ENCODE data around the gene TOP3B. TPM values are rescaled to one million over a fixed set of nuclear protein-coding genes. Genes with fewer than 3 reads are reported as not detected.

The TOP3B gene
- total RNA-seq, 1 experiment from 2014 or later = 68.6 TPM

DNA sequence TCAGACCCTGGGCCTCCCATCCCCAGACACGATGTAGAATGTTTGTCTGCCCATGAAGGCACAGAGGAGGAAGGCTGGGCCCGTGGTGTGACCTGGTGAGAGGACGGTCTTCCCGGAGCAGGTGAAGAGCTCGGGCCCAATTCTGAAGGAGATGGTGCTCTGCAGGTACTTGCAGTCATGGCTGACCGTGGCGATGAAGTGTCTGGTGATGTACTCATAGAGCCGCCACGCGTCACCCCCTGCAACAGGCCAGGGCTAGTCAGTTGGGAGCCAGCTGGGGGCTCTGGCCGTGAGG lies 20.0 kb downstream of the TOP3B start:
- Mint-ChIP-seq H3K4me3 (no peak overlapping the region), H3K4me1 (no peaks in the 10 kb centered on the region), H3K36me3 (peaks cover 55% of the 10 kb centered on the region), H3K27ac (no peak overlapping the region), H3K9me3 (no peaks in the 10 kb centered on the region), H3K27me3 (ENCODE audit: low read depth) (no peaks in the 10 kb centered on the region)
- ChIA-PET POLR2A (no interaction called here), CTCF (interaction anchor here (2.0 kb wide), 1 partner anchor 10 kb away, joined by 6 read pairs; no protein-coding TSS in a partner anchor)
- TF ChIP-seq, protein P1, sequence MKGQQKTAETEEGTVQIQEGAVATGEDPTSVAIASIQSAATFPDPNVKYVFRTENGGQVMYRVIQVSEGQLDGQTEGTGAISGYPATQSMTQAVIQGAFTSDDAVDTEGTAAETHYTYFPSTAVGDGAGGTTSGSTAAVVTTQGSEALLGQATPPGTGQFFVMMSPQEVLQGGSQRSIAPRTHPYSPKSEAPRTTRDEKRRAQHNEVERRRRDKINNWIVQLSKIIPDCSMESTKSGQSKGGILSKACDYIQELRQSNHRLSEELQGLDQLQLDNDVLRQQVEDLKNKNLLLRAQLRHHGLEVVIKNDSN (CRISPR knock-in tag; IDR thresholded peaks at IDR 0.05) = no peak
- TF ChIP-seq ZNF396 (CRISPR knock-in tag; IDR thresholded peaks at IDR 0.05; ENCODE audit: borderline replicate concordance) = no peak
- TF ChIP-seq, protein P2, sequence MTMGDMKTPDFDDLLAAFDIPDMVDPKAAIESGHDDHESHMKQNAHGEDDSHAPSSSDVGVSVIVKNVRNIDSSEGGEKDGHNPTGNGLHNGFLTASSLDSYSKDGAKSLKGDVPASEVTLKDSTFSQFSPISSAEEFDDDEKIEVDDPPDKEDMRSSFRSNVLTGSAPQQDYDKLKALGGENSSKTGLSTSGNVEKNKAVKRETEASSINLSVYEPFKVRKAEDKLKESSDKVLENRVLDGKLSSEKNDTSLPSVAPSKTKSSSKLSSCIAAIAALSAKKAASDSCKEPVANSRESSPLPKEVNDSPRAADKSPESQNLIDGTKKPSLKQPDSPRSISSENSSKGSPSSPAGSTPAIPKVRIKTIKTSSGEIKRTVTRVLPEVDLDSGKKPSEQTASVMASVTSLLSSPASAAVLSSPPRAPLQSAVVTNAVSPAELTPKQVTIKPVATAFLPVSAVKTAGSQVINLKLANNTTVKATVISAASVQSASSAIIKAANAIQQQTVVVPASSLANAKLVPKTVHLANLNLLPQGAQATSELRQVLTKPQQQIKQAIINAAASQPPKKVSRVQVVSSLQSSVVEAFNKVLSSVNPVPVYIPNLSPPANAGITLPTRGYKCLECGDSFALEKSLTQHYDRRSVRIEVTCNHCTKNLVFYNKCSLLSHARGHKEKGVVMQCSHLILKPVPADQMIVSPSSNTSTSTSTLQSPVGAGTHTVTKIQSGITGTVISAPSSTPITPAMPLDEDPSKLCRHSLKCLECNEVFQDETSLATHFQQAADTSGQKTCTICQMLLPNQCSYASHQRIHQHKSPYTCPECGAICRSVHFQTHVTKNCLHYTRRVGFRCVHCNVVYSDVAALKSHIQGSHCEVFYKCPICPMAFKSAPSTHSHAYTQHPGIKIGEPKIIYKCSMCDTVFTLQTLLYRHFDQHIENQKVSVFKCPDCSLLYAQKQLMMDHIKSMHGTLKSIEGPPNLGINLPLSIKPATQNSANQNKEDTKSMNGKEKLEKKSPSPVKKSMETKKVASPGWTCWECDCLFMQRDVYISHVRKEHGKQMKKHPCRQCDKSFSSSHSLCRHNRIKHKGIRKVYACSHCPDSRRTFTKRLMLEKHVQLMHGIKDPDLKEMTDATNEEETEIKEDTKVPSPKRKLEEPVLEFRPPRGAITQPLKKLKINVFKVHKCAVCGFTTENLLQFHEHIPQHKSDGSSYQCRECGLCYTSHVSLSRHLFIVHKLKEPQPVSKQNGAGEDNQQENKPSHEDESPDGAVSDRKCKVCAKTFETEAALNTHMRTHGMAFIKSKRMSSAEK (CRISPR knock-in tag; IDR thresholded peaks at IDR 0.05; ENCODE audit: borderline replicate concordance) = no peak
- TF ChIP-seq, protein P3, sequence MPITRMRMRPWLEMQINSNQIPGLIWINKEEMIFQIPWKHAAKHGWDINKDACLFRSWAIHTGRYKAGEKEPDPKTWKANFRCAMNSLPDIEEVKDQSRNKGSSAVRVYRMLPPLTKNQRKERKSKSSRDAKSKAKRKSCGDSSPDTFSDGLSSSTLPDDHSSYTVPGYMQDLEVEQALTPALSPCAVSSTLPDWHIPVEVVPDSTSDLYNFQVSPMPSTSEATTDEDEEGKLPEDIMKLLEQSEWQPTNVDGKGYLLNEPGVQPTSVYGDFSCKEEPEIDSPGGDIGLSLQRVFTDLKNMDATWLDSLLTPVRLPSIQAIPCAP (CRISPR knock-in tag; IDR thresholded peaks at IDR 0.05) = no peak
- DNase-seq (ENCODE audit: low spot score) = no peak
- ATAC-seq = no peak

DNA sequence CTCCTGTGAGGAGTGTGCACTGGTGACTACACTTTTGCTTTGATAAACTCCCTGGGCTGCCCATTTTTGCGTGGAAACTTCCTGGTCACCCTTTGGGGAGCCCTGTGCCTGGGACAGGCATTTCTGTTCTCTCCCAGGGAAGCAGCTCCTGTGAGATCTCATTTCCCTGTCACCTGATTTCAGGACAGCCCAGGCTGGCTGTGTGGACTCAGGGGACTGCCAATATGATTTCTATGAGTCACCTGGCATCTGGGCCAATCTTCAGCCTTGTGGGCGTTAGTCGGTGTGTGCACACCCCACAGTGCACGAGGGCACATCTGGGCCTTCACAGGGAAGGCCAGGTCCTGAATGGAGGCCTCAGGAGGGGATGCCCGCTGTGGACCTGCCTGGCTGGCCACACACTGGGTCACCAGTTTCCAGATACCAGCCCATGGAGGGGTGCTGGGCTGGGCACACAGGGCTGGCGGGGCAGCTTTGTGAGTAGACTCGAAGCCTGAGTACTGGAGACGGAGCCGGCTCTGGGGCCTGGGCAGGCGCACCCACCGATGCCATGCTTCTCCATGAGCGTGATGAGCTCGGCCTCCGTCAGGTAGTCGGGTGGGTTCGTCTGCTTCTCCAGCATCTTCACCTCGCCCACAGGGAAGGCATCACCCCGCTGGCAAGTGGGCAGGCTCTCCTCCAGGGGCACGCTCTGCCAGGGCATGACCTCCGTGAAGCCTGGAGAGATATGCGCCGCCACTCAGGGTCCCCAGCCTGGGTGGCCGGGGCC lies 20.5 kb downstream of the TOP3B start:
- CTCF ChIA-PET = interaction anchor here (0.7 to 2.0 kb wide), 2 partner anchors 10 kb away, joined by 3 to 6 read pairs; partner anchors contain the start of gene PPM1F
- Mint-ChIP-seq H3K36me3 (peaks cover 50% of the 10 kb centered on the region), H3K9me3 (no peaks in the 10 kb centered on the region), H3K27me3 (ENCODE audit: low read depth) (no peaks in the 10 kb centered on the region), H3K27ac (no peak overlapping the region), H3K4me3 (no peak overlapping the region), H3K4me1 (no peaks in the 10 kb centered on the region)
- POLR2A ChIA-PET = no interaction called here
- no peak for ATAC-seq
- DNase-seq (ENCODE audit: low spot score) = no peak
- TF ChIP-seq, protein P4, sequence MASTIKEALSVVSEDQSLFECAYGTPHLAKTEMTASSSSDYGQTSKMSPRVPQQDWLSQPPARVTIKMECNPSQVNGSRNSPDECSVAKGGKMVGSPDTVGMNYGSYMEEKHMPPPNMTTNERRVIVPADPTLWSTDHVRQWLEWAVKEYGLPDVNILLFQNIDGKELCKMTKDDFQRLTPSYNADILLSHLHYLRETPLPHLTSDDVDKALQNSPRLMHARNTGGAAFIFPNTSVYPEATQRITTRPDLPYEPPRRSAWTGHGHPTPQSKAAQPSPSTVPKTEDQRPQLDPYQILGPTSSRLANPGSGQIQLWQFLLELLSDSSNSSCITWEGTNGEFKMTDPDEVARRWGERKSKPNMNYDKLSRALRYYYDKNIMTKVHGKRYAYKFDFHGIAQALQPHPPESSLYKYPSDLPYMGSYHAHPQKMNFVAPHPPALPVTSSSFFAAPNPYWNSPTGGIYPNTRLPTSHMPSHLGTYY (CRISPR knock-in tag; IDR thresholded peaks at IDR 0.05) = no peak
- TF ChIP-seq FOXJ3 (CRISPR knock-in tag; IDR thresholded peaks at IDR 0.05; ENCODE audit: borderline replicate concordance) = no peak
- no peak for TF ChIP-seq SOX15 (CRISPR knock-in tag; IDR thresholded peaks at IDR 0.05)
- TF ChIP-seq, protein P5, sequence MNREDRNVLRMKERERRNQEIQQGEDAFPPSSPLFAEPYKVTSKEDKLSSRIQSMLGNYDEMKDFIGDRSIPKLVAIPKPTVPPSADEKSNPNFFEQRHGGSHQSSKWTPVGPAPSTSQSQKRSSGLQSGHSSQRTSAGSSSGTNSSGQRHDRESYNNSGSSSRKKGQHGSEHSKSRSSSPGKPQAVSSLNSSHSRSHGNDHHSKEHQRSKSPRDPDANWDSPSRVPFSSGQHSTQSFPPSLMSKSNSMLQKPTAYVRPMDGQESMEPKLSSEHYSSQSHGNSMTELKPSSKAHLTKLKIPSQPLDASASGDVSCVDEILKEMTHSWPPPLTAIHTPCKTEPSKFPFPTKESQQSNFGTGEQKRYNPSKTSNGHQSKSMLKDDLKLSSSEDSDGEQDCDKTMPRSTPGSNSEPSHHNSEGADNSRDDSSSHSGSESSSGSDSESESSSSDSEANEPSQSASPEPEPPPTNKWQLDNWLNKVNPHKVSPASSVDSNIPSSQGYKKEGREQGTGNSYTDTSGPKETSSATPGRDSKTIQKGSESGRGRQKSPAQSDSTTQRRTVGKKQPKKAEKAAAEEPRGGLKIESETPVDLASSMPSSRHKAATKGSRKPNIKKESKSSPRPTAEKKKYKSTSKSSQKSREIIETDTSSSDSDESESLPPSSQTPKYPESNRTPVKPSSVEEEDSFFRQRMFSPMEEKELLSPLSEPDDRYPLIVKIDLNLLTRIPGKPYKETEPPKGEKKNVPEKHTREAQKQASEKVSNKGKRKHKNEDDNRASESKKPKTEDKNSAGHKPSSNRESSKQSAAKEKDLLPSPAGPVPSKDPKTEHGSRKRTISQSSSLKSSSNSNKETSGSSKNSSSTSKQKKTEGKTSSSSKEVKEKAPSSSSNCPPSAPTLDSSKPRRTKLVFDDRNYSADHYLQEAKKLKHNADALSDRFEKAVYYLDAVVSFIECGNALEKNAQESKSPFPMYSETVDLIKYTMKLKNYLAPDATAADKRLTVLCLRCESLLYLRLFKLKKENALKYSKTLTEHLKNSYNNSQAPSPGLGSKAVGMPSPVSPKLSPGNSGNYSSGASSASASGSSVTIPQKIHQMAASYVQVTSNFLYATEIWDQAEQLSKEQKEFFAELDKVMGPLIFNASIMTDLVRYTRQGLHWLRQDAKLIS (CRISPR knock-in tag; IDR thresholded peaks at IDR 0.05; ENCODE audit: borderline replicate concordance) = no peak
- TF ChIP-seq NFYB (CRISPR knock-in tag; conservative IDR thresholded peaks at IDR 0.05; ENCODE audit: low read depth) = no peak
- TF ChIP-seq, protein P6, sequence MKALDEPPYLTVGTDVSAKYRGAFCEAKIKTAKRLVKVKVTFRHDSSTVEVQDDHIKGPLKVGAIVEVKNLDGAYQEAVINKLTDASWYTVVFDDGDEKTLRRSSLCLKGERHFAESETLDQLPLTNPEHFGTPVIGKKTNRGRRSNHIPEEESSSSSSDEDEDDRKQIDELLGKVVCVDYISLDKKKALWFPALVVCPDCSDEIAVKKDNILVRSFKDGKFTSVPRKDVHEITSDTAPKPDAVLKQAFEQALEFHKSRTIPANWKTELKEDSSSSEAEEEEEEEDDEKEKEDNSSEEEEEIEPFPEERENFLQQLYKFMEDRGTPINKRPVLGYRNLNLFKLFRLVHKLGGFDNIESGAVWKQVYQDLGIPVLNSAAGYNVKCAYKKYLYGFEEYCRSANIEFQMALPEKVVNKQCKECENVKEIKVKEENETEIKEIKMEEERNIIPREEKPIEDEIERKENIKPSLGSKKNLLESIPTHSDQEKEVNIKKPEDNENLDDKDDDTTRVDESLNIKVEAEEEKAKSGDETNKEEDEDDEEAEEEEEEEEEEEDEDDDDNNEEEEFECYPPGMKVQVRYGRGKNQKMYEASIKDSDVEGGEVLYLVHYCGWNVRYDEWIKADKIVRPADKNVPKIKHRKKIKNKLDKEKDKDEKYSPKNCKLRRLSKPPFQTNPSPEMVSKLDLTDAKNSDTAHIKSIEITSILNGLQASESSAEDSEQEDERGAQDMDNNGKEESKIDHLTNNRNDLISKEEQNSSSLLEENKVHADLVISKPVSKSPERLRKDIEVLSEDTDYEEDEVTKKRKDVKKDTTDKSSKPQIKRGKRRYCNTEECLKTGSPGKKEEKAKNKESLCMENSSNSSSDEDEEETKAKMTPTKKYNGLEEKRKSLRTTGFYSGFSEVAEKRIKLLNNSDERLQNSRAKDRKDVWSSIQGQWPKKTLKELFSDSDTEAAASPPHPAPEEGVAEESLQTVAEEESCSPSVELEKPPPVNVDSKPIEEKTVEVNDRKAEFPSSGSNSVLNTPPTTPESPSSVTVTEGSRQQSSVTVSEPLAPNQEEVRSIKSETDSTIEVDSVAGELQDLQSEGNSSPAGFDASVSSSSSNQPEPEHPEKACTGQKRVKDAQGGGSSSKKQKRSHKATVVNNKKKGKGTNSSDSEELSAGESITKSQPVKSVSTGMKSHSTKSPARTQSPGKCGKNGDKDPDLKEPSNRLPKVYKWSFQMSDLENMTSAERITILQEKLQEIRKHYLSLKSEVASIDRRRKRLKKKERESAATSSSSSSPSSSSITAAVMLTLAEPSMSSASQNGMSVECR (CRISPR knock-in tag; IDR thresholded peaks at IDR 0.05; ENCODE audit: borderline replicate concordance) = no peak
- TF ChIP-seq CBFB (CRISPR knock-in tag; IDR thresholded peaks at IDR 0.05; ENCODE audit: low read depth) = no peak
- TF ChIP-seq, protein P1 (CRISPR knock-in tag; IDR thresholded peaks at IDR 0.05) = no peak
- TF ChIP-seq, protein P7, sequence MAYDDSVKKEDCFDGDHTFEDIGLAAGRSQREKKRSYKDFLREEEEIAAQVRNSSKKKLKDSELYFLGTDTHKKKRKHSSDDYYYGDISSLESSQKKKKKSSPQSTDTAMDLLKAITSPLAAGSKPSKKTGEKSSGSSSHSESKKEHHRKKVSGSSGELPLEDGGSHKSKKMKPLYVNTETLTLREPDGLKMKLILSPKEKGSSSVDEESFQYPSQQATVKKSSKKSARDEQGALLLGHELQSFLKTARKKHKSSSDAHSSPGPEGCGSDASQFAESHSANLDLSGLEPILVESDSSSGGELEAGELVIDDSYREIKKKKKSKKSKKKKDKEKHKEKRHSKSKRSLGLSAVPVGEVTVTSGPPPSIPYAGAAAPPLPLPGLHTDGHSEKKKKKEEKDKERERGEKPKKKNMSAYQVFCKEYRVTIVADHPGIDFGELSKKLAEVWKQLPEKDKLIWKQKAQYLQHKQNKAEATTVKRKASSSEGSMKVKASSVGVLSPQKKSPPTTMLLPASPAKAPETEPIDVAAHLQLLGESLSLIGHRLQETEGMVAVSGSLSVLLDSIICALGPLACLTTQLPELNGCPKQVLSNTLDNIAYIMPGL (CRISPR knock-in tag; IDR thresholded peaks at IDR 0.05) = no peak
